Measurements from ENCODE around the gene PGC.
A peak's percentile ranks its signal among the peaks of the same experiment; 100 is the strongest.

PGC gene

DNA sequence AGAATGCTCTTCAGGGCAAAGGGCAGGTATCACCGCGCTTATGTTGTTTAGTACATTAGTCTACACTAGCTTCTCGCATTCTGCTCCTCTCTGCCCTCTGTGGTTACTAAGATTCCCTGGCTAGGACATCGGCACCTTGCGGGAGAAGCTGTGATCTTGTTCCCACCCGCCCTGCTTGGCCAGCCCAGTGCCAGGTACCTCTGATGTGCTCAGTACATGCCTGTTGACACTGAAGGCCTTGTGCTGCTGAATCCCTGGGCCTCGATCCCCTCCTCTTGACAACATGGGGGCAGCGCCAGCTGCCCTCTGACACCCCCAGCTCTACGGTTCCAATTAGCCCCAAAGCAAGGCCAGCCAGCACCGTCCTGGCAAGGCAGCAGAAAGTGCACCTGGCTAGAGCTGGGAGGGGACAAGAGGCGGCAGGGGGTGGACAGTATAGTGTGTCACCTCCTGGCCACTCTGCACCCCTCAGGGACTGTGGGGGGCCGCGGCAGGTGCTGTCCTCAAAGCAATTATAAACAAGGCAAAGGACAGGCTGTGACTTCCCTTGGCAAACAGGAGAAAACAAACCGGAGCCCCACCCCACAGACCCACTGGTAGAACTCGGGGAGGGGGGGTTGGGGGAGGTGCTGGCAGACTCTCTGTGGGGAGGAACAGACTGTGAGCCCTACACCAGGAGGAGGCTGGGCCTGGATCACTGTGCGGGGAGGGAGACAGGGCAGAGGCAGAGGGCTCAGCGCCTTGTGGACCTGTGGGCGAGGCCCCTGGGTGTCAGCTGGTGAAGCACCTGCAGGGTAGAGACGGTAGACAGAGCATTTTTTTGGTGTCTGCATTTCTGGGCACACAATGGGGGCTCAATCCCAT lies 18.9 kb downstream of the PGC start:
- DNase-seq, result no peak

DNA sequence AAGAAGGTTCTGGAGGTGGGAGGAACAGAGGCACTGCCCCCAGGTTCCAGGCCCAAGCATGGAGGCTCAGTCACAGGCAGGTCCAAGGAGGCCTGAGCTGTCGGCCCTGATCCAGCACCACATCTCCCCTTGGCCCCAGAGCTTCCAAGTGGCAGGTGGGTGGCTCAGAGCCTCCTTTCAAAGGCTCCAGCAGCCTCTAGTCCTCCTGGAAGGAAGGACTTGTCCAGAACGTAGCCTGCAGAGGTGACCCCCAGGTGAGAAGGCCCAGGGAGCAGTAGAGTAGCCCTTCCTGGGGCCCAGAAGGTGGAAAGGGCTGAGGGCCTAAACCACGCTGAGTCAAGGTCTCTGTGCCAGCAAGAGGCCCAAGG lies 19.5 kb downstream of the PGC start:
- no peak for DNase-seq

DNA sequence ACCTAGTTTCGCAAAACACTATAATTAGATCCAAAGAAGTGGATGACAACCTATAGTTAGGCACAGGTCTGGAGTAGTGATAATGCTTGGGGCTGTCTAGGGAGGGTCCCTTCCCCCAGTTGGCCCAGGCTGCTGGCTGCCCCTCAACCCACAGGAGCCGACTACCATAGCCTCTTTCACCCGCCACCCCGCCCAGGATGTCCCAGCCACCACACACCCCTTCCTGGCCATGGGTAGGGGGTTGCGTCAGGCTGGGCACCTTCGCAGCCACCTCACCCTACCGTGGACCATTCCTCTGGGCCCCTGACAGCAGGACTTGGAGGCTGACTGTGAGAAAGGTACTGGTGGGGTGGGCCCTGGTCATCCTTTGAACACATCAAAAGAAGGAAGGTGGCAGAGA lies 20.3 kb downstream of the PGC start:
- DNase-seq, result no peak

DNA sequence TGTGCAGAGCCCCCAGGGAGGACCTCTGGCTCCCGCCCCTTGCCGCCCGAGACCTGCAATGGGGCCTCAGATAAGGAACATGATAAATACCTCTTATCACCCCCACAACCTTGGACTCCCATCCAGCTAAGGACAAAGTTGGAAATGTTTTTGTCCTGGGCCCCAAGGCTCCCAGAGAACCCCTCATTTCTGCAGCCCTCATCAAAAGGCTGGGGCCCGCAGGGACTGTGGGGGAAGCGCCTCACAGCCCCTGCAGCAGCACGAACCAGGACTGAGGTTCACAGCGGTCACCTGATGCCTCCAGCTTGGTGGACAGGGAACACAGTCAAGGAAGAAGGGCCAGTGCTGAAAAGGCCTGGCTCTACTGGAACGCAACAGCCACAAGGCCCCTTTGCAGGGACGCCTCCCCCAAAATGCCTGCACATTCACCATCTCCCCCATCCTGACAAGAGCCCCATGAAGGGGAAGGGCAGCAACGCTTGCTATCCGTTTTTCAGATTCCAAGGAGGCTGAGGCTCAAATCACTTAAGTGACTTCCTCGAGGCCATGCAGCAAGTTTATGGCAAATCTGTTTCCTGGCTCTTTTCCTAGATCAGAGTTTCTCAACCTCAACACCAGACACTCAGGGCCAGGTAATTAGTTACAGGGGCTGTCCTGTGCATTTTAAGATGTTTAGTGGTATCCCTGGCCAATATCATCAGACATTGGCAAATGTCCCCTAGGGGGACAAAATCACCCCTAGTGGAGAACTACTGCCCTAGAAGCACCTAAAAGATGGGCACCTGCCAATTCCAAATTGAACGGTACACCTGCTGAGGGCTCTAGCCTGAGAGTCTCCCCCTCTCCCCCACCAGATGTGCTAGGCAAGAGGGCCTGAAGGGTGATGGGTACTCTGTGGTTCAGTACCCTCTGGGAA lies 22.4 kb downstream of the PGC start:
- no peak for DNase-seq

DNA sequence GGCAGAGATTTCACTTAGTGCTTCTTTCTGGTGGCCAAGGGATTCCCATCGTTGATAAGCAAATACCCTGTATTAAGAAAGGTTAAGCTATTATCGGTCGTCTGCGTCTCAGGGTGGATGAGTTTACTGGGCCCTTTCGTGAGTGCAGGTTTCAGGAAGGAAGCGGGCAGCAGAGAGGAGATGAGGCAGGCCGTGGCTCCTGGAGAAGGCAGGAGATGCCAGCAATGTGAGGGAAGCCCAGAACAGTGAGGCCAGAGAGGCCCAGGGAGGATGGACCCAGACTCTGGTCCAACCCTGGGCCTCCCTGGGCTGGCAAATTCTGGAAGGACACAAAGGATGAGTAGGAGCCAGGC lies 23.0 kb downstream of the PGC start:
- DNase-seq, result no peak

DNA sequence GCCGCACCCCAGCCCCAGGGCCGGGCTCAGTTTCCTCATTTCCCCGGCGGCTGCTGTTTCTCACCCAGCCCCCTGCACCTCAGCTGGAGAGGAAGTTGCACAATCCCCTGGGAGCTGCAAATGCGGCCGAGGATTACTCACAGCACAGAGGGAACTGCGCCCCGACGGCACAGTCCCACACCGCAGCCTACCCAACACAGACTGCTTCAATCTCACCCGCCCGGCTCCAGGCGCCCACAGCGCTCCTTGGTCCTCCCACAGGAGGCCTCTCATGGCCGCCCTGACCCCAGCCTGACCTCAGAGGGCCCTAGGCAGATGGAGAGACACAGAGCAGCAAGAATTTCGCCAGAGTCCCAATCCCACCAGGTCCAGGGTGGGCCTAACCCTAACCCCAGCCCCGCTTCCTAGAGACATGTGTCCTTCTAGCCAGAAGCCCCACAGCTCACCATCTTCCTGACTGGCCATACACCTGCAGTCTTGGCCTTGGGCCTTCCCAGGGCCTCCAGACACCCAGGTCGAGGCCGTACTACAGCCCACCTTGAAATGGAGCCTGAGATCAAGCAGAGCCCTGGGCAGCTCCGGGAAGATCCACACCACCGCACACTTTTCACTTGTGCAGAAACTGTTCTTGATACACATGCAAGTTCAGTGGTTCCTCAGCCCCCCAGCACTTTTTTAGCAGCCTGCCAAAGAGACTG lies 23.5 kb downstream of the PGC start:
- peak; percentile 31 for DNase-seq

DNA sequence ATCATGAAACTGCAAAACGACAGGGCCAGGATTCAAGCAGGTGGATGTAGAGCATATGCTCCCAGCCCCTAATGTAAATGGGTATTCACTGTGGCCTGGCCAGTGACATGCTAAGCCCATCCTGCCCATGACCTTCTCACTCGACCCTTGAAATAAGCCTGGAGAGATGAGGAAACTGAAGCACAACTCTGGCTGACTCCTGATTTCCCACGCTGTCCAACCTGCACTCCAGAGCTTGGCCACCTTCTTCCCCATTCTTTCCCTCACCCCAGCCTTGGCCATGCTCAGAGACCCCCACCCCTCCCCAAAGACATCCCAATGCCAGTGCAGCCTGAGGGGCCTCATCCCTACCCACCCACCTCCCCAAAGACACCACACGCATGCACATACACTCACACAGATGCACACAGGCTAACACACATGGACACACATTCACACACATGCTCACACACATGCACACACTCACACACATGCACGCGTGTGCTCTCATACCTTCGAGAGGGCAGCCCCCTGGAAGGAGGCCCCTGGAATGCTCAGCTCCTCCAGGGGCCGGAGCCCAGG lies 24.1 kb downstream of the PGC start:
- no peak for DNase-seq

DNA sequence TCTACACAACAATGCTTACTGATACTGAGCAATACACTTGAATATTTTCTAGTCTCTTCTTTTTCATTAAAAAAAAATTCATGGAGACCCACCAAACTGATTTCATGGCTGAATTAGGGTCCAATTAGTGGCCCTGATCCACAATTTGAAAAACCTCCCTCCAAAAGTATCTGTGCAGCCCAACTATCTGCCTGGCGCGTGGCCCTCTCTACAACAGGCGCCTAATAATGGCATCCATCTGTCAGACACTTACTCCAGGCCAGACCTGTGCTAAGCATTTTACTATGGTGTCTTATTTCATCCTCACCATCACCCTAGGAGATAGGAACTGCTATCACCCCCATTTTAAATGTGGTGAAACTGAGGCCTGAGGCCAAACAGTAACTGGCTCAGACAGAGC lies 25.8 kb downstream of the PGC start:
- DNase-seq, result no peak

DNA sequence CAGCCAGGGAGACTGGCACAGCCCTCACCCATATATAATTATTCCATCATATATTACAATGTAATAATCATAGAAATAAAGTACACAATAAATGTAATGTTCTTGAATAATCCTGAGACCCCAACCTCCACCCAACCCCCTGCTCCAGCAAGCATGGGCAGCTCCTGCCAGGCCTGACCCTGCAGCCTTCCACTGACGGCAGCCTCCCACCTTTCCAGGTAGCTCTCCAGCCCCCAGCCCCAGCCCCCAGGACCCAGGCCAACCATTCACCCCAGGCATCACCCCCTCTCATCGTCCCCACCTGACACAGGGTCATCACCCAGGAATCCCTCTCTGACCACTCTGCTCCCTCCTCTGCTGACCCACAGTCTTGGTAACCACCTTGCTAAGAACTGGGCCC lies 26.4 kb downstream of the PGC start:
- no peak for DNase-seq

- no peak for DNase-seq
These were observed 27.0 kb downstream of the PGC start for GRCh38 chr6:41720262-41720620.

- no peak for DNase-seq
These were observed 27.5 kb downstream of the PGC start for GRCh38 chr6:41719436-41720261.

- DNase-seq, result no peak
These were observed 28.4 kb downstream of the PGC start for GRCh38 chr6:41718828-41719227.

DNA sequence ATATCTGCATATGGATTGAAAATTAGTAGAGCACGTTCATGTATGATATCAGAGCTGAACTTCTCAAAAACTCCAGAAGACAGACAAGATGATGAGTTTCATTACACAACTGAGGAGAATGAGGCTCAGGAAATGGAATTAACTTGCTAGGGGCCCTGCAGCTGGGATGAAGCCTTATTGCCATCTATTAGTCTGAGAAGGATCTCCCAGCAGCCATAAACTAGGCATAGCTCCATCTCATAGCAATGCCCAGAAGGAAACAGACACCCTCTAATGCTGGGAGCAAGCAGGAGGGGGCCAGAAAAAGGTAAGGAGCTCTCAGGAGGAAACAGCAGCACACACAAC lies 29.8 kb downstream of the PGC start:
- no peak for DNase-seq

DNA sequence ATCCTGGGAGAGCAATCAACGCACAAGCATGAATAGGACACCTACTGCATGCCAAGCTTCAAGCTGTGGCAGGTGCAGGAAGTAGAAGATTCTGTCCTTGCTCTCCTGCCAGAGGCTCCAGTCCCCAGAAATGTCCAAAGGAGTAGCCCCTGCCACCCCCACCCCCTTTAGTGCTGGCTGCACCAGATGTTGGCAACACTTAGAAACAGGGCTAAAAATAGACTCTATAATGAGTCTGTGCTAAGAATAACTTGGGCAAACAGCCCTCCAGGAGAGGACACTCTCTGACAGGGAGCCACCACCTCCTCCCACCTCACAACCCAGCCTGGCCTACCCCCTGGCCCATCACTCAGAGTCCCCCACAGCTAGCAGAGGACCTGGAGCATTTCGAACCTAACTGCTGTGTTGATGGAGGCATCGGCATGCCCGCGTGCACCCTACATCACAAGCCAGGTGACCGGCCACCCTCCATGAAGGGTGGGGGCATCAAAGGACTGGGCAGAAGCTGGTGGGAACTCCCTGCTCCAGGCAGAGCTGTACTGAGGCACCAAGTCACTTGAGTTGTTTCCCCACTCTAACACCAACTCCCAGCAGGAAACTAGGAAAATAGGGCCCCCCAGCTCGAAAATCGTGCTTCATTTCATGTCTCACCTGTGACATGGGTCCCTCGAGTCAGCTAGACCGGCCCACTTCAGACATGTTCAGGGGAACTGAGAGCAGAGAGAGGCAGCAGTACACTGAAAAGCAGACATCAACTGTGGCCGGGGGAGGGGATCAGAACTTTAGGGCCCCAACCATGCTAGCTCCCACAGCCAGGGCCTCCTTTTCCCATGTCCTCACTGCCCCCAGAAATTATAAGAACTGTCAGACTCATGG lies 30.4 kb downstream of the PGC start:
- DNase-seq, result no peak

DNA sequence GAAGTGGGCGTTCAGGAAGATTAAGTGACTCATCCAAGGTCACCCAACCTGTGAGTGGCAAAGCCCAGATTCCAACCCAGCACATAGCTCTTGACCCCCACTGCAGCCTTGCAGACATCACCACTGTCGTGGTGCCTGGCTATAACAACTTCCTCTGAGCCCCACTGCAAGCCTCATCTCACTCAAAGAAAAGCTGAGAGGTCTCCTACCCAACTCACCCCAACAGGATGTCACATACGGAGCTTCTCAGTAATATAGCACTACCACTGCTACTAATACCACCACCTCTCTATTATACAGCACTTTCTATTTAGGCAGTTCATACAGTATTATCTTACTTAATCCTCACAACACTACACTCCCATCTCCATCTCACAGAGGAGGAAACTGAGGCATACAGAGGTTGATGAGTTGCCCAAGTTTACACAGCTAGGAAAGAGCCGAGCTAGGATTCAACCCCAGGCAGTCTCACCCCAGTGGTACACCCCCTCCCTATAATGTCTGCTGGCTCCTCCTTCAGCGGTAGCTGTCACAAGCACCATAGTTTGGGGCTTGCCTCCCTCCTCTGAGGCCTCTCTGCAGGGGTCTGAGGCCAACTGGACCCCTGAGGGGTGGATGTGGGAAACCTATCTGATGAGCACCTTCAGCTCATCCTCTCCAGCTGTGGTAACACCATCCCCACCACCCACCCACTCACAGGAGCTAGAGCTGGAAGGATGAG lies 31.2 kb downstream of the PGC start:
- DNase-seq, result no peak

GRCh38 chr6:41714556-41715273 lies 32.5 kb downstream of the PGC start:
- DNase-seq, result no peak

GRCh38 chr6:41713650-41714291 lies 33.4 kb downstream of the PGC start:
- no peak for DNase-seq

DNA sequence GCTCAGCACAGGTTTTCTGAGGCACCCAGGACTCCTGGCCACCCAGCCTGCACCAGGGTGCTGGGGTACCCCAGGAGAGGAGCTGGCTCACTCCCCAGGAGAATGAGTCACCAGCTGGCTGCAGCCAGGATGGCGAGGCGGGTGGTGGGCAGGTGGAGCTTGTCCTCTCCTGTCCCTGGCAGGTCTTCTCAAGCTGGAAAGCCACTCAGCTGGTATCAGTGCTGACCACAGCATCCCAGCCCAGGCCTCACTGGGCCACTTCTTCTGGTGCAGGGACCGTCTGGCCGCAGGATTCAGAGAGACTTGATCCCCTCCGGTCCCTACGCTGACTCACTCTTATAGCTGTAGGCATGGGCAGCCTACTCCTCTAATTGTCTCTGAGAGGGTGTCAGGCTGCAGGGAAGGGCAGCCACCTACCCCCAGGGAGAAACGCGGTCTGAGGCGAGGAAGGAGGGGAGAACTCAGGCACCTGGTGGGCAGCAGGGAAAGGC lies 34.0 kb downstream of the PGC start:
- DNase-seq, result no peak

DNA sequence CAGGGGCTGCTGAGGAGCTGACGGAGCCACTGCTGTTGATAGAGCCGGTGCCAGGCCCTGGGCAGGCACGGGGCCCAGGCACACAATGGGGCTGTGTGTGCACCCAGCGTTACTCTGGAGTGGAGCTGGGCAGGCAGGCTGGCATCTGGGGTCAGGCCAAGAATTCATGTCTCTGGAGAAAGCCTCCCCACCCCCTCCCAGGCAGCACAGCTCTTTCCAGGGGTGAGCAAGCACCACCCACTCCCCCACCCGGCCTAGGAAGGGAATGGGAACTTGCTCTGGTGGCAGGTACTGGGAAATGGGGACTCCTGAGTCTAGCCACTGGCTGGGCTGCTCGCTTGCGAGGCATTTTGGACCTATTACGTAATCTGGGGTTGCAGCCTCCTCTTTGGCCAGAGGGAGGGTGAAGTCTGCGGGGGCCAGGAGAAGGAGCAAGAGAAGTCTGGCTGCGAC lies 34.5 kb downstream of the PGC start:
- no peak for DNase-seq
